ENCODE results near the gene BRF1. TPM values are rescaled to one million over a fixed set of nuclear protein-coding genes. Genes with fewer than 3 reads are reported as not detected.

The BRF1 gene
- total and polyA plus RNA-seq, 2 of the 13 experiments (the other 11 are each of a cell fraction or from before 2014, with no cell fraction given): 5.1 to 11.0 TPM

DNA sequence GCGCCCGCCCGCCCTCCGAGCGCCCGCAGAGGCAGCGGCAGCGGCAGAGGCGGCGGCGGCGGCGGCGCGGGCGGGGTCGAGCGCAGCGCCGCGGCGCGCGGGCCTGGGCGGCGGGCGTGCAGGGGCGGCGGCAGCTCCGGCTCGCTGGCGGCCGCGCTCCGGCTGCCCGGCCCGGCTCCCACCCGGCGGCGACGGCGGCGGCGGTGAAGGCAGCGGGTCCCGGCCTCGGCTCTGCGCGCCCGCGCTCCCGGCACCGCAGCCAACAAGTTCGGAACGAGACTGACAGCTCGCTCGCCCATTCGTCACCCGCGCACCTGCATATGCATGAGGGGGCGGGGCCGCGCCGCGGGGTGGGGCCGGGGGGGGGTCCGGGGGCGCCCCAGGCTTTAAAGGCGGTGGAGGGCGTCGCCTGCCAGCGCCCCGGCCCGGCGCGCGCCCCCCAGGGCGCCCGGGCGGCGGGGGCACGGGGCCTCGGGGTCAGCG lies 132.3 kb downstream of the BRF1 start, which contains the start of gene JAG2:
TSS of gene JAG2 (minus strand) at position 281 of the 483 bp plus-strand sequence. CDS start 356 bp downstream, outside the sequence.
- H3K27ac ChIP-seq (ENCODE audit: extremely low read length, insufficient read depth, low read length): no peak within 1 kb of the TSS

DNA sequence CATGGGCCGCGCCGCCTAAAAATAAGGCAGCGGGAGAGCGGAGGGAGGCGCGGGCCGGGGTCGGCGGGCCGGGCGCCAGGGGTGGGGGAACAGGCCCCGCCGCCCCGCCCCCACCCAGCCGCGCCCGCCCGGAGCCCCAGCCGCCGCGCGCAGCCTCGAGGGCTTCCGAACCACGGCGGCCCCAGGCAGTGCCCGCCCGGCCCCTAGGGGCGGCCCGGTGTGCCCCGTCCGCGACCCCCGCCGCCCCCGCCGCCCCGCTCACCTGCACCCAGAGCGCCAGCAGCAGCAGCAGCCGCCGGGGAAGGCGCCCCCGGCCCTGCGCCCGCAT lies 132.7 kb downstream of the BRF1 start:
- DNase-seq (ENCODE audit: low spot score) (no peak), FAIRE-seq (no peak), ATAC-seq (no peak)
- no peaks in the 10 kb centered on the region for H3K36me3 ChIP-seq (replicated peaks in 1 of 2; ENCODE audit: control insufficient read depth in 1 of 2, insufficient read depth in 2 of 2, low read length in 2 of 2)
- no peak overlapping the region for H3K9ac ChIP-seq (ENCODE audit: insufficient read depth, low read depth, low read length)
- TF ChIP-seq MEF2D (CRISPR knock-in tag; IDR thresholded peaks at IDR 0.05) (no peak), ZFP1 (CRISPR knock-in tag; IDR thresholded peaks at IDR 0.05) (no peak), PAWR (CRISPR knock-in tag; IDR thresholded peaks at IDR 0.05; ENCODE audit: borderline replicate concordance) (no peak)
- TF ChIP-seq, protein P1, sequence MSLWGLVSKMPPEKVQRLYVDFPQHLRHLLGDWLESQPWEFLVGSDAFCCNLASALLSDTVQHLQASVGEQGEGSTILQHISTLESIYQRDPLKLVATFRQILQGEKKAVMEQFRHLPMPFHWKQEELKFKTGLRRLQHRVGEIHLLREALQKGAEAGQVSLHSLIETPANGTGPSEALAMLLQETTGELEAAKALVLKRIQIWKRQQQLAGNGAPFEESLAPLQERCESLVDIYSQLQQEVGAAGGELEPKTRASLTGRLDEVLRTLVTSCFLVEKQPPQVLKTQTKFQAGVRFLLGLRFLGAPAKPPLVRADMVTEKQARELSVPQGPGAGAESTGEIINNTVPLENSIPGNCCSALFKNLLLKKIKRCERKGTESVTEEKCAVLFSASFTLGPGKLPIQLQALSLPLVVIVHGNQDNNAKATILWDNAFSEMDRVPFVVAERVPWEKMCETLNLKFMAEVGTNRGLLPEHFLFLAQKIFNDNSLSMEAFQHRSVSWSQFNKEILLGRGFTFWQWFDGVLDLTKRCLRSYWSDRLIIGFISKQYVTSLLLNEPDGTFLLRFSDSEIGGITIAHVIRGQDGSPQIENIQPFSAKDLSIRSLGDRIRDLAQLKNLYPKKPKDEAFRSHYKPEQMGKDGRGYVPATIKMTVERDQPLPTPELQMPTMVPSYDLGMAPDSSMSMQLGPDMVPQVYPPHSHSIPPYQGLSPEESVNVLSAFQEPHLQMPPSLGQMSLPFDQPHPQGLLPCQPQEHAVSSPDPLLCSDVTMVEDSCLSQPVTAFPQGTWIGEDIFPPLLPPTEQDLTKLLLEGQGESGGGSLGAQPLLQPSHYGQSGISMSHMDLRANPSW (CRISPR knock-in tag; IDR thresholded peaks at IDR 0.05; ENCODE audit: borderline replicate concordance): no peak
- no peaks in the 10 kb centered on the region for H3K79me2 ChIP-seq (ENCODE audit: insufficient read depth, low read length)
- intact Hi-C loops (cut with micrococcal nuclease; ENCODE audit: unreplicated experiment): no loop called here
- peaks cover 28 to 87% of the 10 kb centered on the region in 2 experiments for H3K27me3 ChIP-seq (ENCODE audit: control insufficient read depth in 1 of 2, insufficient read depth in 2 of 2, low read length in 2 of 2)
- H3K27ac ChIP-seq (ENCODE audit: extremely low read length, insufficient read depth, low read length): no peak overlapping the region
- no peak overlapping the region for H2AFZ ChIP-seq (ENCODE audit: low read length)
- H3K4me3 ChIP-seq (replicated peaks in 1 of 3; ENCODE audit: insufficient read depth in 1 of 3, low read depth in 2 of 3, low read length in 3 of 3): peak overlapping the region in 1 of 3 experiments; percentile 58; a peak in 2 of 6 replicates
- H4K20me1 ChIP-seq (ENCODE audit: insufficient read depth, low read length): no peaks in the 10 kb centered on the region; the same call in 1 of the 2 replicates
- H3K9me3 ChIP-seq (ENCODE audit: low read length): no peaks in the 10 kb centered on the region
- in situ Hi-C loops (cut with HindIII; ENCODE audit: extremely low pct_ligation_motif_present, low pct_unique_long_range_greater_than_20kb): no loop called here
- H3K4me2 ChIP-seq (ENCODE audit: low read depth, low read length): peak overlapping the region; percentile 53; the same call in 1 of the 2 replicates
- no TSS peak for BruUV-seq (replicated peaks)
- CTCF ChIA-PET (ENCODE audit: low intra/inter-chr PET ratio, low total read pairs): no interaction called here
- POLR2A ChIA-PET: no interaction called here
- no peaks in the 10 kb centered on the region for H3K4me1 ChIP-seq (ENCODE audit: insufficient read depth, low read length)
- WGBS (ENCODE audit: low lambda C conversion rate): no CpG with 5 or more reads among the region's 46 CpGs

More for the DNA sequence above, 132.3 kb downstream of the BRF1 start, which contains the start of gene JAG2:
- FAIRE-seq (no peak), DNase-seq (ENCODE audit: low spot score) (no peak), ATAC-seq (no peak)
- H3K9me3 ChIP-seq (ENCODE audit: low read length): no peaks in the 10 kb centered on the region
- peak within 1 kb of the TSS in 2 of 3 experiments; percentile 12 to 58; a peak in 2 of 6 replicates for H3K4me3 ChIP-seq (replicated peaks in 1 of 3; ENCODE audit: insufficient read depth in 1 of 3, low read depth in 2 of 3, low read length in 3 of 3)
- TF ChIP-seq NFYC (CRISPR knock-in tag; IDR thresholded peaks at IDR 0.05) (0 out of 2 replicates have a peak, but pooled peaks have one; percentile 10), ZNF780A (CRISPR knock-in tag; IDR thresholded peaks at IDR 0.05) (no peak)
- H3K79me2 ChIP-seq (ENCODE audit: insufficient read depth, low read length): no peaks in the 10 kb centered on the region
- no peaks in the 10 kb centered on the region for H3K4me1 ChIP-seq (ENCODE audit: insufficient read depth, low read length)
- no peak within 1 kb of the TSS for H3K9ac ChIP-seq (ENCODE audit: insufficient read depth, low read depth, low read length)
- no peak within 1 kb of the TSS for H2AFZ ChIP-seq (ENCODE audit: low read length)
- POLR2A ChIA-PET: no interaction called here
- peaks cover 32 to 87% of the 10 kb centered on the region in 2 experiments for H3K27me3 ChIP-seq (ENCODE audit: control insufficient read depth in 1 of 2, insufficient read depth in 2 of 2, low read length in 2 of 2)
- no CpG with 5 or more reads among the region's 84 CpGs for WGBS (ENCODE audit: low lambda C conversion rate)
- no peaks in the 10 kb centered on the region for H3K36me3 ChIP-seq (replicated peaks in 1 of 2; ENCODE audit: control insufficient read depth in 1 of 2, insufficient read depth in 2 of 2, low read length in 2 of 2)
- in situ Hi-C loops (cut with HindIII; ENCODE audit: extremely low pct_ligation_motif_present, low pct_unique_long_range_greater_than_20kb) (no loop called here), intact Hi-C loops (cut with micrococcal nuclease; ENCODE audit: unreplicated experiment) (no loop called here)
- CTCF ChIA-PET (ENCODE audit: low intra/inter-chr PET ratio, low total read pairs): no interaction called here
- H4K20me1 ChIP-seq (ENCODE audit: insufficient read depth, low read length): no peaks in the 10 kb centered on the region; the same call in 1 of the 2 replicates
- no TSS peak for BruUV-seq (replicated peaks)
- peak within 1 kb of the TSS; percentile 53; the same call in 1 of the 2 replicates for H3K4me2 ChIP-seq (ENCODE audit: low read depth, low read length)

All from HepG2 (cell line).